GM18907 (cell line): ENCODE results near the gene ASCC2.
"Not testable (repeated sequence)": the region's sequence is repeated elsewhere in the genome, so short reads cannot be mapped to it uniquely, and the experiment has no call there.

Experiments used
- ATAC-seq: cut with Tn5 transposase; IDR thresholded peaks from one replicate; pipeline ENCODE4 v1.9.1; 2021; ENCODE audit warnings: mild to moderate bottlenecking, moderate library complexity; ENCODE audit not compliant: unreplicated experiment

Gene ASCC2

GRCh38 chr22:29837741-29838598 lies at the start of gene ASCC2:
ASCC2 (minus strand) TSS chr22:29838274; CDS start chr22:29832325, 5,949 bp downstream.
- peak; percentile 92 for ATAC-seq

- no peak for ATAC-seq
Measured at GRCh38 chr22:29887358-29887757, 49.3 kb upstream of the ASCC2 start.

- ATAC-seq: no peak
Measured at GRCh38 chr22:29886596-29886995, 48.5 kb upstream of the ASCC2 start.

GRCh38 chr22:29885610-29886009 lies 47.5 kb upstream of the ASCC2 start:
- ATAC-seq: no peak

- ATAC-seq: no peak
Measured at GRCh38 chr22:29883775-29884097, 45.7 kb upstream of the ASCC2 start.

- ATAC-seq: peak; percentile 76
Measured at GRCh38 chr22:29883045-29883774, 45.1 kb upstream of the ASCC2 start, which contains the start of gene MTMR3. MTMR3 (plus strand) TSS chr22:29883174; CDS start chr22:29971060, 87,886 bp downstream.

GRCh38 chr22:29882716-29883044 lies 44.6 kb upstream of the ASCC2 start:
- no peak for ATAC-seq

GRCh38 chr22:29879753-29880152 lies 41.7 kb upstream of the ASCC2 start:
- no peak for ATAC-seq

GRCh38 chr22:29877620-29878019 lies 39.5 kb upstream of the ASCC2 start:
- ATAC-seq: no peak

GRCh38 chr22:29873943-29874342 lies 35.9 kb upstream of the ASCC2 start:
- ATAC-seq: no peak

GRCh38 chr22:29872989-29873388 lies 34.9 kb upstream of the ASCC2 start:
- no peak for ATAC-seq

- ATAC-seq: no peak
Measured at GRCh38 chr22:29872144-29872893, 34.2 kb upstream of the ASCC2 start.

- ATAC-seq: no peak
Measured at GRCh38 chr22:29871684-29872083, 33.6 kb upstream of the ASCC2 start.

GRCh38 chr22:29870574-29870973 lies 32.5 kb upstream of the ASCC2 start:
- ATAC-seq: no peak

- no peak for ATAC-seq
Measured at GRCh38 chr22:29867851-29868250, 29.8 kb upstream of the ASCC2 start.

- ATAC-seq: no peak
Measured at GRCh38 chr22:29867260-29867659, 29.2 kb upstream of the ASCC2 start.

GRCh38 chr22:29865572-29865971 lies 27.5 kb upstream of the ASCC2 start:
- ATAC-seq: not testable (repeated sequence)

- ATAC-seq: no peak
Measured at GRCh38 chr22:29861672-29862297, 23.7 kb upstream of the ASCC2 start.

- no peak for ATAC-seq
Measured at GRCh38 chr22:29860006-29860766, 22.1 kb upstream of the ASCC2 start.

- ATAC-seq: not testable (repeated sequence)
Measured at GRCh38 chr22:29859030-29859429, 21.0 kb upstream of the ASCC2 start.
